Ectodermal cell (in vitro differentiated cells): ENCODE data around the gene PGRMC1.

Experiments
- H3K27ac ChIP-seq: 2 replicates; pipeline ENCODE4 v1.7.0; 2013; ENCODE audit warnings: mild to moderate bottlenecking, low read depth, low read length; ENCODE audit not compliant: insufficient read depth, poor library complexity, severe bottlenecking
- H3K27me3 ChIP-seq: 2 replicates; pipeline ENCODE4 v1.7.0; 2013; ENCODE audit warnings: mild to moderate bottlenecking, low read length; ENCODE audit not compliant: insufficient read depth, control insufficient read depth, poor library complexity, severe bottlenecking
- H3K36me3 ChIP-seq: one replicate; pipeline ENCODE4 v1.7.0; 2013; ENCODE audit warnings: low read length; ENCODE audit not compliant: control insufficient read depth, insufficient read depth
- H3K4me1 ChIP-seq: one replicate; pipeline ENCODE4 v1.7.0; 2013; ENCODE audit warnings: low read length; ENCODE audit not compliant: control insufficient read depth, insufficient read depth
- H3K4me3 ChIP-seq: 2 replicates; pipeline ENCODE4 v1.7.0; 2013; ENCODE audit warnings: low read depth, low read length, control low read depth; ENCODE audit not compliant: insufficient read depth
- H3K9me3 ChIP-seq: 2 replicates; pipeline ENCODE4 v1.7.0; 2013; ENCODE audit warnings: mild to moderate bottlenecking, low read length, moderate library complexity; ENCODE audit not compliant: control insufficient read depth
- WGBS, 2 experiments: methylation state at CpG; one replicate each; pipeline ENCODE4 v1.1.7; 2013; ENCODE audit warnings: missing lambda C conversion rate in 2 of 2; 5-methylcytosine and 5-hydroxymethylcytosine counted together

The PGRMC1 gene

GRCh38 chrX:119230850-119231249 is 5.2 kb upstream of the PGRMC1 start:
- no peaks in the 10 kb centered on the region for H3K36me3 ChIP-seq
- WGBS, 2 experiments: 87 to 100% methylated on average over 1 to 2 of the region's 2 CpGs
- no peak overlapping the region for H3K27ac ChIP-seq
- H3K4me1 ChIP-seq: peaks cover 7% of the 10 kb centered on the region
- no peaks in the 10 kb centered on the region for H3K9me3 ChIP-seq
- no peaks in the 10 kb centered on the region for H3K27me3 ChIP-seq
- H3K4me3 ChIP-seq: no peak overlapping the region

GRCh38 chrX:119231936-119232445 is 4.1 kb upstream of the PGRMC1 start:
- no peaks in the 10 kb centered on the region for H3K36me3 ChIP-seq
- no peak overlapping the region for H3K27ac ChIP-seq
- WGBS, 2 experiments: 95 to 100% methylated on average over 1 of the region's 1 CpG
- no peaks in the 10 kb centered on the region for H3K27me3 ChIP-seq
- H3K9me3 ChIP-seq: no peaks in the 10 kb centered on the region
- H3K4me1 ChIP-seq: peaks cover 7% of the 10 kb centered on the region
- H3K4me3 ChIP-seq: no peak overlapping the region

GRCh38 chrX:119235051-119235511 is 1.0 kb upstream of the PGRMC1 start:
- 11% methylated on average over 6 to 8 of the region's 8 CpGs for WGBS, 2 experiments
- Histone ChIP-seq H3K9me3 (no peaks in the 10 kb centered on the region), H3K36me3 (no peaks in the 10 kb centered on the region), H3K27ac (peak overlapping the region; percentile 33), H3K27me3 (no peaks in the 10 kb centered on the region), H3K4me1 (peaks cover 7% of the 10 kb centered on the region), H3K4me3 (peak overlapping the region; percentile 60)

GRCh38 chrX:119236623-119237561 is 807 bp downstream of the PGRMC1 start:
- H3K4me3 ChIP-seq: peak overlapping the region; percentile 60
- 1% methylated on average over 57 to 58 of the region's 58 CpGs for WGBS, 2 experiments
- peaks cover 4% of the 10 kb centered on the region for H3K36me3 ChIP-seq
- peaks cover 7% of the 10 kb centered on the region for H3K4me1 ChIP-seq
- no peaks in the 10 kb centered on the region for H3K27me3 ChIP-seq
- no peaks in the 10 kb centered on the region for H3K9me3 ChIP-seq
- peak overlapping the region; percentile 44 for H3K27ac ChIP-seq

- WGBS, 2 experiments: 4 to 6% methylated on average over 6 of the region's 6 CpGs
- Histone ChIP-seq H3K4me3 (peak overlapping the region; percentile 60), H3K27ac (no peak overlapping the region), H3K9me3 (no peaks in the 10 kb centered on the region), H3K4me1 (peaks cover 7% of the 10 kb centered on the region), H3K27me3 (no peaks in the 10 kb centered on the region), H3K36me3 (peaks cover 5% of the 10 kb centered on the region)
Observed at GRCh38 chrX:119237562-119237942, 1.5 kb downstream of the PGRMC1 start.

GRCh38 chrX:119238557-119238956 is 2.5 kb downstream of the PGRMC1 start:
- no peak overlapping the region for H3K27ac ChIP-seq
- H3K27me3 ChIP-seq: no peaks in the 10 kb centered on the region
- 62 to 74% methylated on average over 2 of the region's 3 CpGs for WGBS, 2 experiments
- H3K9me3 ChIP-seq: no peaks in the 10 kb centered on the region
- H3K36me3 ChIP-seq: peaks cover 9% of the 10 kb centered on the region
- peaks cover 7% of the 10 kb centered on the region for H3K4me1 ChIP-seq
- peak overlapping the region; percentile 60 for H3K4me3 ChIP-seq

- 86 to 87% methylated on average over 3 of the region's 3 CpGs for WGBS, 2 experiments
- Histone ChIP-seq H3K27me3 (no peaks in the 10 kb centered on the region), H3K27ac (no peak overlapping the region), H3K4me3 (no peak overlapping the region), H3K9me3 (no peaks in the 10 kb centered on the region), H3K4me1 (peaks cover 2% of the 10 kb centered on the region), H3K36me3 (peaks cover 13% of the 10 kb centered on the region)
Observed at GRCh38 chrX:119240356-119240755, 4.3 kb downstream of the PGRMC1 start.

- peaks cover 7% of the 10 kb centered on the region for H3K36me3 ChIP-seq
- no peaks in the 10 kb centered on the region for H3K27me3 ChIP-seq
- H3K27ac ChIP-seq: no peak overlapping the region
- no peak overlapping the region for H3K4me3 ChIP-seq
- 88 to 97% methylated on average over 3 of the region's 3 CpGs for WGBS, 2 experiments
- H3K9me3 ChIP-seq: no peaks in the 10 kb centered on the region
- H3K4me1 ChIP-seq: no peaks in the 10 kb centered on the region
Observed at GRCh38 chrX:119247702-119248101, 11.6 kb downstream of the PGRMC1 start.

- Histone ChIP-seq H3K27me3 (no peaks in the 10 kb centered on the region), H3K4me3 (no peak overlapping the region), H3K36me3 (no peaks in the 10 kb centered on the region), H3K27ac (no peak overlapping the region), H3K4me1 (no peaks in the 10 kb centered on the region), H3K9me3 (no peaks in the 10 kb centered on the region)
- WGBS, 2 experiments: 97 to 100% methylated on average over 1 to 3 of the region's 3 CpGs
Observed at GRCh38 chrX:119249891-119250290, 13.8 kb downstream of the PGRMC1 start.

- 93 to 98% methylated on average over 3 of the region's 4 CpGs for WGBS, 2 experiments
- Histone ChIP-seq H3K27ac (no peak overlapping the region), H3K9me3 (no peaks in the 10 kb centered on the region), H3K27me3 (no peaks in the 10 kb centered on the region), H3K36me3 (no peaks in the 10 kb centered on the region), H3K4me1 (no peaks in the 10 kb centered on the region), H3K4me3 (no peak overlapping the region)
Observed at GRCh38 chrX:119251386-119251785, 15.3 kb downstream of the PGRMC1 start.
